OCI-LY1 (cell line): ENCODE data around the gene GRB14.

Experiments
- EZH2 ChIP-seq: fragments of 200-600 bp; sonication (generic), shearing (Covaris generic); IDR thresholded peaks from 2 replicates; pipeline ENCODE4 v1.8.0; 2017; ENCODE audit warnings: borderline replicate concordance, mixed run types, mild to moderate bottlenecking, antibody characterized with exemption, low read length, moderate library complexity, mixed read lengths
- TF ChIP-seq, protein P1 (sequence below): fragments of 200-600 bp; sonication (generic), shearing (Covaris generic); IDR thresholded peaks from 2 replicates; pipeline ENCODE4 v1.5.1; 2017; ENCODE audit warnings: mild to moderate bottlenecking, antibody characterized with exemption, low read length, moderate library complexity, mixed read lengths

DNA sequence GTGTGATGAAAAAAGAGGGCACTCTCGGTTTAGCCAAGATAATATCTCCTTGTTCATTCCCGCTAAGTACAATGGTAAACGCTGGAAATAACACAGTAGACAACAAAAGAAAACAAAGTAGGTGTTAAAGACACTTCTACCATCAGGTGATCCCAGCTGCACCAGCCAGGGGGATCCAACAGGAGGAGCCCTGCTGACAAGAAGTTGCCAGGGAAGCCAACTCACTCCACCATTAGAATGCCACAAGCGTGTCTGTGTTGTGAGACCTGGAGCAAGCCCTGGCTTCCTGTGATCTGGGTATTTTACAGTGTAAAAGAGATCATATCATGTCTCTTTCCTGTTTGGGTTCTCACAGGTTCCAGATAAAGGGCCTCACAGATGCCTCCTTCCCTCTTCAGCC, 117.0 kb downstream of the GRB14 start:
- TF ChIP-seq, protein P1, sequence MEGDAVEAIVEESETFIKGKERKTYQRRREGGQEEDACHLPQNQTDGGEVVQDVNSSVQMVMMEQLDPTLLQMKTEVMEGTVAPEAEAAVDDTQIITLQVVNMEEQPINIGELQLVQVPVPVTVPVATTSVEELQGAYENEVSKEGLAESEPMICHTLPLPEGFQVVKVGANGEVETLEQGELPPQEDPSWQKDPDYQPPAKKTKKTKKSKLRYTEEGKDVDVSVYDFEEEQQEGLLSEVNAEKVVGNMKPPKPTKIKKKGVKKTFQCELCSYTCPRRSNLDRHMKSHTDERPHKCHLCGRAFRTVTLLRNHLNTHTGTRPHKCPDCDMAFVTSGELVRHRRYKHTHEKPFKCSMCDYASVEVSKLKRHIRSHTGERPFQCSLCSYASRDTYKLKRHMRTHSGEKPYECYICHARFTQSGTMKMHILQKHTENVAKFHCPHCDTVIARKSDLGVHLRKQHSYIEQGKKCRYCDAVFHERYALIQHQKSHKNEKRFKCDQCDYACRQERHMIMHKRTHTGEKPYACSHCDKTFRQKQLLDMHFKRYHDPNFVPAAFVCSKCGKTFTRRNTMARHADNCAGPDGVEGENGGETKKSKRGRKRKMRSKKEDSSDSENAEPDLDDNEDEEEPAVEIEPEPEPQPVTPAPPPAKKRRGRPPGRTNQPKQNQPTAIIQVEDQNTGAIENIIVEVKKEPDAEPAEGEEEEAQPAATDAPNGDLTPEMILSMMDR, result no peak
- no peak for TF ChIP-seq EZH2
